MM.1S (cell line): ENCODE results near the gene PELO.

Source experiments
- DNase-seq: peaks from one replicate; pipeline ENCODE4 v3.0.0-alpha.2; 2015
- H2AFZ ChIP-seq: fragments of 300-600 bp; sonication (generic); 2 replicates; pipeline ENCODE4 v1.6.0; 2016; ENCODE audit warnings: antibody characterized with exemption, low read length
- H3F3A ChIP-seq: fragments of 300-600 bp; sonication (generic); 2 replicates; pipeline ENCODE4 v1.6.1; 2016; ENCODE audit warnings: mild to moderate bottlenecking, antibody characterized with exemption, low read length, moderate library complexity, mixed read lengths; ENCODE audit not compliant: insufficient read depth
- H3K27ac ChIP-seq: fragments of 300-600 bp; sonication (generic); 2 replicates; pipeline ENCODE4 v1.5.1; 2016; ENCODE audit warnings: mild to moderate bottlenecking, low read length
- H3K27me3 ChIP-seq: fragments of 300-600 bp; sonication (generic); replicated peaks from 2 replicates; pipeline ENCODE4 v1.6.0; 2016; ENCODE audit warnings: low read length; ENCODE audit not compliant: insufficient read depth
- H3K36me3 ChIP-seq: fragments of 300-600 bp; sonication (generic); replicated peaks from 2 replicates; pipeline ENCODE4 v1.6.1; 2016; ENCODE audit warnings: mild to moderate bottlenecking, low read length, mixed read lengths; ENCODE audit not compliant: insufficient read depth
- H3K4me1 ChIP-seq: fragments of 300-600 bp; sonication (generic); 2 replicates; pipeline ENCODE4 v1.6.1; 2016; ENCODE audit warnings: low read length, mixed read lengths
- H3K4me2 ChIP-seq: fragments of 300-600 bp; sonication (generic); 2 replicates; pipeline ENCODE4 v1.6.0; 2016; ENCODE audit warnings: low read depth, low read length
- H3K4me3 ChIP-seq: fragments of 300-600 bp; sonication (generic); 2 replicates; pipeline ENCODE4 v1.5.1; 2016; ENCODE audit warnings: low read length, mixed read lengths
- H3K79me2 ChIP-seq: fragments of 300-600 bp; sonication (generic); 2 replicates; pipeline ENCODE4 v1.6.1; 2016; ENCODE audit warnings: mixed run types, low read length, mixed read lengths
- H3K9ac ChIP-seq: fragments of 300-600 bp; sonication (generic); 2 replicates; pipeline ENCODE4 v1.6.1; 2016; ENCODE audit warnings: low read length, mixed read lengths
- H3K9me2 ChIP-seq: fragments of 300-600 bp; sonication (generic); replicated peaks from 2 replicates; pipeline ENCODE4 v1.6.1; 2016; ENCODE audit warnings: mild to moderate bottlenecking, low read length, mixed read lengths; ENCODE audit not compliant: insufficient read depth
- H3K9me3 ChIP-seq: fragments of 300-600 bp; sonication (generic); replicated peaks from 2 replicates; pipeline ENCODE4 v1.6.1; 2016; ENCODE audit warnings: mild to moderate bottlenecking, low read length, mixed read lengths; ENCODE audit not compliant: insufficient read depth
- H4K20me1 ChIP-seq: fragments of 300-600 bp; sonication (generic); 2 replicates; pipeline ENCODE4 v1.6.1; 2016; ENCODE audit warnings: mild to moderate bottlenecking, low read length, moderate library complexity, mixed read lengths; ENCODE audit not compliant: insufficient read depth
- EZH2 ChIP-seq: fragments of 300-600 bp; sonication (generic); optimal IDR thresholded peaks from 2 replicates; pipeline ENCODE3; 2017; ENCODE audit warnings: low read depth, mild to moderate bottlenecking, antibody characterized with exemption, low read length, mixed read lengths
- EZH2phosphoT487 ChIP-seq: fragments of 300-600 bp; sonication (generic); IDR thresholded peaks from 2 replicates; pipeline ENCODE4 v1.6.1; 2018; ENCODE audit warnings: antibody characterized with exemption, low read length
- TF ChIP-seq, protein P1 (sequence below): fragments of 300-600 bp; sonication (generic); IDR thresholded peaks from 2 replicates; pipeline ENCODE4 v1.5.1; 2016; ENCODE audit warnings: antibody characterized with exemption, low read length, mixed read lengths

The PELO gene

DNA sequence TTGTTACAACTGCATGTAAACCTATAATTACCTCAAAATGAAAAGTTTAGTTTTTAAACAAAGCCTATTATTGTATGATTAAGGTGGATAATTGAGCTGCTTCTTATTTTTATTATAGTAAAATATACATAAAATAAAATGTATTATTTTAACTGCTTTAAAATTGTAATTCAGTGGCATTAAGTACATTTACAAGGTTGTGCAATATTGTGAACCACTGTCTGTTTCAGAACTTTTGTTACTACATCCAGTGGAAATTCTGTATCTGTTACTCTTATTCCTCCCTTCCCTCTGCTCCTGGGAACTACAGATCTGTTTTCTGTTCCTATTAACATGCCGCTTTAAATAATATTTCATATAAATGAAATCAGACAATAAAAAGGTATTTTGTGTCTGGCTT lies 37.1 kb downstream of the PELO start:
- no peak overlapping the region for H3K4me3 ChIP-seq
- H3K9ac ChIP-seq, result no peak overlapping the region
- no peak overlapping the region for H3K4me2 ChIP-seq
- H3K27me3 ChIP-seq, result no peaks in the 10 kb centered on the region
- H4K20me1 ChIP-seq, result no peaks in the 10 kb centered on the region
- no peaks in the 10 kb centered on the region for H3K9me3 ChIP-seq
- no peak overlapping the region for H2AFZ ChIP-seq
- H3F3A ChIP-seq, result no peaks in the 10 kb centered on the region
- no peaks in the 10 kb centered on the region for H3K36me3 ChIP-seq
- no peaks in the 10 kb centered on the region for H3K79me2 ChIP-seq
- TF ChIP-seq, protein P1, sequence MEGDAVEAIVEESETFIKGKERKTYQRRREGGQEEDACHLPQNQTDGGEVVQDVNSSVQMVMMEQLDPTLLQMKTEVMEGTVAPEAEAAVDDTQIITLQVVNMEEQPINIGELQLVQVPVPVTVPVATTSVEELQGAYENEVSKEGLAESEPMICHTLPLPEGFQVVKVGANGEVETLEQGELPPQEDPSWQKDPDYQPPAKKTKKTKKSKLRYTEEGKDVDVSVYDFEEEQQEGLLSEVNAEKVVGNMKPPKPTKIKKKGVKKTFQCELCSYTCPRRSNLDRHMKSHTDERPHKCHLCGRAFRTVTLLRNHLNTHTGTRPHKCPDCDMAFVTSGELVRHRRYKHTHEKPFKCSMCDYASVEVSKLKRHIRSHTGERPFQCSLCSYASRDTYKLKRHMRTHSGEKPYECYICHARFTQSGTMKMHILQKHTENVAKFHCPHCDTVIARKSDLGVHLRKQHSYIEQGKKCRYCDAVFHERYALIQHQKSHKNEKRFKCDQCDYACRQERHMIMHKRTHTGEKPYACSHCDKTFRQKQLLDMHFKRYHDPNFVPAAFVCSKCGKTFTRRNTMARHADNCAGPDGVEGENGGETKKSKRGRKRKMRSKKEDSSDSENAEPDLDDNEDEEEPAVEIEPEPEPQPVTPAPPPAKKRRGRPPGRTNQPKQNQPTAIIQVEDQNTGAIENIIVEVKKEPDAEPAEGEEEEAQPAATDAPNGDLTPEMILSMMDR, result no peak
- TF ChIP-seq EZH2 (no peak), EZH2phosphoT487 (no peak)
- no peaks in the 10 kb centered on the region for H3K4me1 ChIP-seq
- H3K27ac ChIP-seq, result no peak overlapping the region
- H3K9me2 ChIP-seq, result no peaks in the 10 kb centered on the region
- no peak for DNase-seq

DNA sequence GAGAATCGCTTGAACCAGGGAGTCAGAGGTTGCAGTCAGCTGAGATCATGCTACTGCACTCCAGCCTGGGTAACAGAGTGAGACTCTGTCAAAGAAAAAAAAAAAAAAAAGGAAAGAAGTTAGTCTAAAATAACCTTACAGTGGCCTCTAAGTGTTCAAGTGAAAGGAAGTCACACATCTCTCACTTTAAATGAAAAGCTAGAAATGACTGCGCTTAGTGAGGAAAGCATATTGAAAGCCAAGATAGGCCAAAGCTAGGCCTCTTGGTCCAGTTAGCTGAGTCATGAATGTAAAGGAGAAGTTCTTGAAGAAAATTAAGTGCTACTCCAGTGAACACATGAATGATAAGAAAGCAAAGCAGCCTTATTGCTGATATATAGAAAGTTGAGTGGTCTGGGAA lies 38.1 kb downstream of the PELO start:
- Histone ChIP-seq H2AFZ (no peak overlapping the region), H3K9me3 (no peaks in the 10 kb centered on the region), H3F3A (no peaks in the 10 kb centered on the region), H3K9ac (no peak overlapping the region), H4K20me1 (no peaks in the 10 kb centered on the region), H3K36me3 (no peaks in the 10 kb centered on the region), H3K27ac (no peak overlapping the region), H3K27me3 (no peaks in the 10 kb centered on the region), H3K4me1 (no peaks in the 10 kb centered on the region), H3K4me2 (no peak overlapping the region), H3K4me3 (no peak overlapping the region), H3K79me2 (no peaks in the 10 kb centered on the region), H3K9me2 (no peaks in the 10 kb centered on the region)
- TF ChIP-seq, protein P1, result no peak
- no peak for TF ChIP-seq EZH2
- DNase-seq, result no peak

GRCh38 chr5:52827815-52828214 lies 40.1 kb downstream of the PELO start:
- no peaks in the 10 kb centered on the region for H3K79me2 ChIP-seq
- H4K20me1 ChIP-seq, result no peaks in the 10 kb centered on the region
- no peaks in the 10 kb centered on the region for H3K4me1 ChIP-seq
- DNase-seq, result no peak
- H3K36me3 ChIP-seq, result no peaks in the 10 kb centered on the region
- H3K9me2 ChIP-seq, result no peaks in the 10 kb centered on the region
- no peaks in the 10 kb centered on the region for H3K27me3 ChIP-seq
- H3K4me2 ChIP-seq, result no peak overlapping the region
- H3K9ac ChIP-seq, result no peak overlapping the region
- no peaks in the 10 kb centered on the region for H3K9me3 ChIP-seq
- H3K27ac ChIP-seq, result no peak overlapping the region
- no peak overlapping the region for H2AFZ ChIP-seq
- TF ChIP-seq EZH2 (no peak), EZH2phosphoT487 (no peak)
- TF ChIP-seq, protein P1, result no peak
- no peaks in the 10 kb centered on the region for H3F3A ChIP-seq
- no peak overlapping the region for H3K4me3 ChIP-seq
